Small intestine (tissue), 7 donors: ENCODE measurements around the gene TERT. TPM values are rescaled to one million over a fixed set of nuclear protein-coding genes. Genes with fewer than 3 reads are reported as not detected.

ENCODE experiments used
- DNase-seq, 2 donors: peaks; one replicate each; pipeline versions ENCODE4 v3.0.0 to v3.0.0-alpha.2; 2013
- FAIRE-seq: peaks from 2 replicates; lab custom pipeline; 2012; peaks lifted over from hg19 to GRCh38; lab: Jason Lieb, UNC
- H3K27ac ChIP-seq, 3 donors: one replicate each; pipeline ENCODE4 v1.5.1; 2013; ENCODE audit warnings: low read length in 2 of 3, mild to moderate bottlenecking in 2 of 3, control low read depth in 1 of 3, inconsistent platforms in 1 of 3, low read depth in 1 of 3, moderate library complexity in 1 of 3
- H3K27me3 ChIP-seq, 3 donors: one replicate each; pipeline ENCODE4 v1.6.1; 2013; ENCODE audit warnings: low read length in 3 of 3, inconsistent platforms in 1 of 3; ENCODE audit not compliant: control insufficient read depth in 3 of 3, insufficient read depth in 3 of 3
- H3K36me3 ChIP-seq, 3 donors: one replicate each; pipeline ENCODE4 v1.6.1; 2013; ENCODE audit warnings: low read length in 3 of 3, inconsistent platforms in 1 of 3, low read depth in 1 of 3, mild to moderate bottlenecking in 1 of 3, moderate library complexity in 1 of 3; ENCODE audit not compliant: control insufficient read depth in 3 of 3, insufficient read depth in 2 of 3
- H3K4me1 ChIP-seq, 3 donors: one replicate each; pipeline ENCODE4 v1.6.1; 2013; ENCODE audit warnings: low read length in 2 of 3, inconsistent platforms in 1 of 3, low read depth in 1 of 3, mild to moderate bottlenecking in 1 of 3, moderate library complexity in 1 of 3; ENCODE audit not compliant: control insufficient read depth in 3 of 3, insufficient read depth in 2 of 3
- H3K4me3 ChIP-seq, 3 donors: one replicate each; pipeline ENCODE4 v1.5.1; 2013; ENCODE audit warnings: low read length in 3 of 3, control low read depth in 1 of 3, inconsistent platforms in 1 of 3, low read depth in 1 of 3, mild to moderate bottlenecking in 1 of 3, moderate library complexity in 1 of 3
- H3K9me3 ChIP-seq, 2 donors: one replicate each; pipeline ENCODE4 v1.6.1; 2013; ENCODE audit warnings: low read depth in 1 of 2, low read length in 1 of 2; ENCODE audit not compliant: control insufficient read depth in 2 of 2, insufficient read depth in 1 of 2
- WGBS, 3 donors: extraction: QIAGEN DNeasy Blood & Tissue Kit; methylation state at CpG; one replicate each; pipeline ENCODE4 v1.1.7; 2013; 5-methylcytosine and 5-hydroxymethylcytosine counted together
- polyA plus RNA-seq, 4 donors: library from polyadenylated mRNA; stranded (reverse) in 3 of 4; unstranded in 1 of 4; fragments of 200-250 nt in 3 of 4; fragments of 120-200 nt in 1 of 4; gene quantifications; one replicate each; pipeline versions ENCODE4 v1.2.1 to v1.2.3, GENCODE V29; 2013
- donor health status: healthy with polysubstance abuse.
- donor health status: control.
- donor health status: control.
- donor health status: Bipolar disorder and iron deficiency.
- donor health status: healthy.

The TERT gene
- polyA plus RNA-seq, 4 donors: 0.54 to 4.2 (median 1.4) TPM; not detected in 1

DNA sequence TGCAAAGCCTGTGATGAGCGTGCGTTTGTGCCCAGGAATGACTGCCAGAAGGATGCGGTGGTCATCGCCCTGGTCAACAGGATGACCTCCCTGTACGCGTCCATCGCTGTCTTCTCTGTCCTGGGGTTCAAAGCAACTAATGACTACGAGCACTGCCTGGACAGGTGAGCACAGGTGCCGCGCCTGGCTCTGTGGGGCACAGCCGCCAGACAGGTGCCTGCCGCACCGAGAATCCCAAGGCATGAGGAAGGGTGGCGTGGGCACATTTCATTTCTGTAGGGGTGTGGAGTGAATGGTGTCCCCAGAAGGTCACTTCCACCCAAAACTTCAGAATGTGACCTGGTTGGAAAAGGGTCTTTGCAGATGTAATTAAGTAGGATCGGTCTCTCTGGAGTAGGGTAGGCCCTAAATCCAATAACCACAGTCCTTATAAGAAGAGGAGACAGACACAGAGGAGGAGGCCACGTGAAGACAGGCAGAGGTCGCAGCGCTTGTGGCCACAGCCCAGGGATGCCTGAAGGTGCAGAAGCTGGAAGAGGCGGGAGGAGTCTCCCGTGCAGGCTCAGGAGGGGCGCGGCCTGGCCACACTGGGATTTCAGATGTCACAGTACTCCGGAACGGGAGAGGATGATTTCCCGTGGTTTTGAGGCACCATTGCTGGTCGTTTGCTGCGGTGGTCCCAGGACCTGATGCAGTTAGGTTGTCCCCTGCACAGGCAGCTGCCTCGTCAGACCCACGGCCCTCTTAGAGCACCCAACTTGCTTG lies 54.2 kb downstream of the TERT start:
- DNase-seq (no peak), FAIRE-seq (no peak)
- Histone ChIP-seq H3K9me3 (peaks cover 0 to 13% of the 10 kb centered on the region in 2 donors), H3K4me1 (peaks cover 0 to 29% (median 5%) of the 10 kb centered on the region in 3 donors), H3K27me3 (peaks cover 0 to 15% (median 0%) of the 10 kb centered on the region in 3 donors), H3K36me3 (peaks cover 0 to 2% (median 0%) of the 10 kb centered on the region in 3 donors), H3K27ac (peak overlapping the region in 2 of 3 donors; percentile 42 to 79), H3K4me3 (no peak overlapping the region)
- 65 to 84% (median 76%) methylated on average over 29 of the region's 29 CpGs for WGBS, 3 donors

DNA sequence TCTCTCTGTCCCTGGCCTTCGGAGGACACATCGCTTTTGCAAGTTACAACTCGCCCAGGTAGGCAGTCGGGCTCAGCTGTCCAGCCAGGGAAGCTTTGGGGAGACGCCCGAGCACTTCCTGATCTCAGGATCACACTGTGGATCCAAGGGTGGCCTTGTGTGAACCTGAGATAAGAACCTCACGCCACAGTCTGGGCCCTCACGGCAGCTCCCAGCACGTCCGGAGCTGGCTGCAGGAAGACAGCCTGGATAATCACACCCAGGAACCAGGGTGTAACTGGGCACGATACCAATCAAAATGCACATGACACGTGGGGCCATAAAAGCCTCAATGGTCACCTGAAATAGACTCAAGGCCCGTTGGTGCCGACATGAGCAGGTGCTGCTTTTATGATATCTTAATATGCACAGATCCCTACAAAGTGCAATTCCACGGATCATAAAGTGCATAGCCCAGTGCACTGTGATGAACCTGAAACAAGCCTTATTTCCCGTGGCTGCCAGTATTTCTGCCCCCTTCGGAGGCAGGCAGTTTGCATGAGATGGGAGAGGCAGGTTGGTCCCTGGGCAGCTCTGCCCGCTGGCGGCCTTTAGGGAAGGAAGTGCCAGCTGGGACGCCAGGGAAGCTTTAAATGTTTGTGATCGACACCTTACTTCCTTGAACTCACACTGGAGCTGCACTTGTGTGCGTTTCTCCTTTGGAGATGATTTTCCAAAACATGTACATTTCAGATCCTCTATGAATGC lies 55.2 kb downstream of the TERT start:
- peak overlapping the region; percentile 61 to 79 (median 66) for H3K27ac ChIP-seq
- H3K4me1 ChIP-seq: peaks cover 0 to 29% (median 5%) of the 10 kb centered on the region in 3 donors
- H3K27me3 ChIP-seq: peaks cover 0 to 5% (median 0%) of the 10 kb centered on the region in 3 donors
- no peak overlapping the region for H3K4me3 ChIP-seq
- WGBS, 3 donors: 13 to 55% (median 34%) methylated on average over 22 of the region's 22 CpGs
- peaks cover 0 to 2% (median 0%) of the 10 kb centered on the region in 3 donors for H3K36me3 ChIP-seq
- FAIRE-seq (no peak), DNase-seq (peak; percentile 89 to 97)
- H3K9me3 ChIP-seq: peaks cover 0 to 16% of the 10 kb centered on the region in 2 donors

GRCh38 chr5:1235838-1236237 lies 59.0 kb downstream of the TERT start:
- Histone ChIP-seq H3K9me3 (peaks cover 0 to 16% of the 10 kb centered on the region in 2 donors), H3K27ac (no peak overlapping the region), H3K36me3 (peaks cover 0 to 2% (median 0%) of the 10 kb centered on the region in 3 donors), H3K4me3 (no peak overlapping the region), H3K4me1 (peaks cover 0 to 29% (median 5%) of the 10 kb centered on the region in 3 donors), H3K27me3 (no peaks in the 10 kb centered on the region)
- WGBS, 3 donors: 95 to 100% (median 96%) methylated on average over 1 of the region's 1 CpG
- FAIRE-seq (no peak), DNase-seq (no peak)

DNA sequence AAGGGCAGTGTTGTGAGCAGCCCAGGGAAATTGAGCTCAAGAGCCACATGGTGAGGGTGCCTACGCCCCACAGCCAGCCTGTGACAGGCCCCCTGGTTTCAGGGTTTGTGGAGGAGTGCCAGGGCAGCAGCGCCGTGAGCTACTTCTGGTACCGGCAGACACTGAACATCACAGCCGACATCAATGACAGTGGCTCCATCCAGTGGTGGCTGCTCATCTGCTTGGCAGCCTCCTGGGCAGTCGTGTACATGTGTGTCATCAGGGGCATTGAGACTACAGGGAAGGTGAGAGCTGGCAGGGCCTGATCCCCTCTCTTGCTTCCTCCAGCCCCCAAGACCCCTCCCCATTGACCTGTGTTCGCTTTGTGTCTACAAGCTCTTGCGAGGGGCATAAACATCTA lies 59.5 kb downstream of the TERT start:
- Histone ChIP-seq H3K9me3 (peaks cover 0 to 16% of the 10 kb centered on the region in 2 donors), H3K27ac (no peak overlapping the region), H3K36me3 (peaks cover 0 to 2% (median 0%) of the 10 kb centered on the region in 3 donors), H3K4me3 (no peak overlapping the region), H3K4me1 (peaks cover 0 to 26% (median 5%) of the 10 kb centered on the region in 3 donors), H3K27me3 (no peaks in the 10 kb centered on the region)
- WGBS, 3 donors: 86 to 94% (median 93%) methylated on average over 8 of the region's 8 CpGs
- DNase-seq: no peak
- no peak for FAIRE-seq

GRCh38 chr5:1232780-1233179 lies 62.1 kb downstream of the TERT start:
- peaks cover 0 to 8% of the 10 kb centered on the region in 2 donors for H3K9me3 ChIP-seq
- WGBS, 3 donors: 92 to 94% (median 93%) methylated on average over 25 of the region's 25 CpGs
- FAIRE-seq: no peak
- no peak overlapping the region for H3K4me3 ChIP-seq
- peaks cover 0 to 2% (median 0%) of the 10 kb centered on the region in 3 donors for H3K4me1 ChIP-seq
- H3K36me3 ChIP-seq: peaks cover 0 to under 1% (median 0%) of the 10 kb centered on the region in 3 donors
- H3K27me3 ChIP-seq: peaks cover 0 to 4% (median 0%) of the 10 kb centered on the region in 3 donors
- no peak overlapping the region for H3K27ac ChIP-seq
- no peak for DNase-seq

- Histone ChIP-seq H3K27ac (no peak overlapping the region), H3K4me3 (no peak overlapping the region), H3K27me3 (peaks cover 0 to 4% (median 0%) of the 10 kb centered on the region in 3 donors), H3K9me3 (peaks cover 0 to 4% of the 10 kb centered on the region in 2 donors), H3K4me1 (no peaks in the 10 kb centered on the region), H3K36me3 (no peaks in the 10 kb centered on the region)
- 72 to 85% (median 75%) methylated on average over 13 of the region's 13 CpGs for WGBS, 3 donors
- FAIRE-seq (no peak), DNase-seq (no peak)
Measured at GRCh38 chr5:1231354-1231905, 63.4 kb downstream of the TERT start.

DNA sequence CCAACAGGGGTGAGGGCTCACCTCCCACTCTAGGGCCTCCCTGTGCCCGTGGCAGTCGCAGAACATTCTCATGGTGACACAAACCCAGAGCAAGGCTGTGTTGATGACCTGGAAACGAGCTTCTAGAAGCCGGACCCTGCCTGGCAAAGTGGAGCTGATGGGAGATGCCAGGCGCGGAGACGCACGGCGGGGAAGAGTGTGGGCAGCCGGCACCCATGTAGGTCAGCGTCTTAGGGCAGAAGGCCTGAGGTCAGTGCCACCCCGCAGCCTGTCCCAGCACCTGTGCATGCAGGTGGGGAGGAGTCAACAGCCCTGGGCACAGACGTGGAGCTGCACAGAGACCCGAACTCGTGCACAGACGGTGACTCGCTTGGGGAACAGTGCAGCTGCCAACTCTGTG lies 64.3 kb downstream of the TERT start:
- no peaks in the 10 kb centered on the region for H3K4me1 ChIP-seq
- H3K27ac ChIP-seq: no peak overlapping the region
- FAIRE-seq (no peak), DNase-seq (no peak)
- no peaks in the 10 kb centered on the region for H3K36me3 ChIP-seq
- H3K27me3 ChIP-seq: peaks cover 0 to 4% (median 0%) of the 10 kb centered on the region in 3 donors
- H3K9me3 ChIP-seq: peaks cover 0 to 3% of the 10 kb centered on the region in 2 donors
- H3K4me3 ChIP-seq: no peak overlapping the region
- WGBS, 3 donors: 86 to 89% (median 87%) methylated on average over 17 of the region's 17 CpGs

DNA sequence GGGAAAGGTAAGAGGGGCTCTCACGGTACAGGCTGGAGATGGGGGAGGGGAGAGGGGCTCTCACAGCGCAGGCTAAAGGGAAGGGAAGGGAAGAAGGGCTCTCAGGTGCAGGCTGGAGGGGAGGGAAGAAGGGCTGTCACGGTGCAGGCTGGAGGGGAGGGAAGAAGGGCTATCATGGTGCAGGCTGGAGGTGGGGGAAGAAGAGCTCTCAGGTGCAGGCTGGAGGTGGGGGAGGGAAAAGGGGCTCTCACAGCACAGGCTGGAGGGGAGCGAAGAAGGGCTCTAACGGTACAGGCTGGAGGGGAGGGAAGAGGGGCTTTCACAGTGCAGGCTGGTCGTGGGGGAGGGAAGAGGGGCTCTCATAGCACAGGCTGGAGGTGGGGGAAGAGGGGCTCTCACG lies 65.0 kb downstream of the TERT start:
- H3K4me1 ChIP-seq: no peaks in the 10 kb centered on the region
- peaks cover 0 to 4% (median 0%) of the 10 kb centered on the region in 3 donors for H3K27me3 ChIP-seq
- H3K9me3 ChIP-seq: no peaks in the 10 kb centered on the region
- H3K36me3 ChIP-seq: peaks cover 0 to 5% (median 0%) of the 10 kb centered on the region in 3 donors
- H3K27ac ChIP-seq: no peak overlapping the region
- DNase-seq (no peak), FAIRE-seq (no peak)
- WGBS, 3 donors: 44 to 83% (median 58%) methylated on average over 6 to 7 of the region's 7 CpGs
- no peak overlapping the region for H3K4me3 ChIP-seq
